ENCODE data around the gene IRF2. TPM values are rescaled to one million over a fixed set of nuclear protein-coding genes. Genes with fewer than 3 reads are reported as not detected.
"Not testable (repeated sequence)": the region's sequence is repeated elsewhere in the genome, so short reads cannot be mapped to it uniquely, and the experiment has no call there.

The IRF2 gene
- polyA plus RNA-seq, 1 donor, result 38.8 TPM

DNA sequence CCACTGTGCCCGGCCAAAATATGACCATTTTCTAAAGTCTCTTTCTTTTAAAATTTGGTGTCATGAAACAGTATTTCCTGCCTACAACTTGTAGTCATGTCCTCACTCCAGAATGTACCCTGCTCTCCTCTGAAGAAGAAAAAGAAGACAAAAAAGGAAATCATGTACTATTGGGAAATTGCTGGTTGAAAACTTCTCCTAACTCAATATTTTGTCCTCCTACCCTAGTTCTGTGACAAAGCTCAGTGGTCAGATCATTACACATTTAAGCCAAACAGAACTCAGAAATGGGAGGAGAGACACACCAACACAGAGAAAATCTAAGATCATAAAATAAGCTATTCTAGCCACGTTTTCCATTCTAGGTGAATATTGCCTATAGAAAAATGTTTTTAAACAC, 127.7 kb downstream of the IRF2 start:
- no CpG with 5 or more reads among the region's 2 CpGs for WGBS (ENCODE audit: insufficient coverage, low lambda C conversion rate)
- Histone ChIP-seq H3K27ac (ENCODE audit: low read length) (peak overlapping the region; percentile 99), H3K27me3 (ENCODE audit: control insufficient read depth, insufficient read depth, low read length) (no peaks in the 10 kb centered on the region), H3K36me3 (ENCODE audit: control insufficient read depth, insufficient read depth, low read length) (no peaks in the 10 kb centered on the region), H3K4me3 (ENCODE audit: low read length) (no peak overlapping the region), H3K9me3 (ENCODE audit: control insufficient read depth, low read depth, low read length) (no peaks in the 10 kb centered on the region), H3K4me1 (ENCODE audit: control insufficient read depth, insufficient read depth, low read length) (peaks cover 60% of the 10 kb centered on the region)
- DNase-seq, result no peak

DNA sequence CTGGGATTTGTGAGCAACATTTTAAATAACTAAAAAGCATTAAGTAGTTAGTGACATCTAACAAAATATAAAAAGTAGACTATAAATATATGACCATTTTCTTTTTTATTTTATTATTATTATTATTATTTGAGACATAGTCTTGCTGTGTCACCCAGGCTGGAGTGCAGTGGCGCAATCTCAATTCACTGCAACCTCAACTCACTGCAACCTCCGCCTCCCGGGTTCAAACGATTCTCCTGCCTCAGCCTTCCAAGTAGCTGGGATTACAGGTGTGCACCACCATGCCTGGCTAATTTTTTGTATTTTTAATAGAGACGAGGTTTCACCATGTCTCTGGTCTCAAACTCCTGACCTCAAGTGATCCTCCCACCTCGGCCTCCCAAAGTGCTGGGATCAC, 128.1 kb downstream of the IRF2 start:
- H3K4me3 ChIP-seq (ENCODE audit: low read length); H3K36me3 ChIP-seq (ENCODE audit: control insufficient read depth, insufficient read depth, low read length); H3K9me3 ChIP-seq (ENCODE audit: control insufficient read depth, low read depth, low read length); H3K27me3 ChIP-seq (ENCODE audit: control insufficient read depth, insufficient read depth, low read length); DNase-seq: not testable (repeated sequence)
- no CpG with 5 or more reads among the region's 6 CpGs for WGBS (ENCODE audit: insufficient coverage, low lambda C conversion rate)
- Histone ChIP-seq H3K27ac (ENCODE audit: low read length) (peak overlapping the region; percentile 99), H3K4me1 (ENCODE audit: control insufficient read depth, insufficient read depth, low read length) (peaks cover 60% of the 10 kb centered on the region)

DNA sequence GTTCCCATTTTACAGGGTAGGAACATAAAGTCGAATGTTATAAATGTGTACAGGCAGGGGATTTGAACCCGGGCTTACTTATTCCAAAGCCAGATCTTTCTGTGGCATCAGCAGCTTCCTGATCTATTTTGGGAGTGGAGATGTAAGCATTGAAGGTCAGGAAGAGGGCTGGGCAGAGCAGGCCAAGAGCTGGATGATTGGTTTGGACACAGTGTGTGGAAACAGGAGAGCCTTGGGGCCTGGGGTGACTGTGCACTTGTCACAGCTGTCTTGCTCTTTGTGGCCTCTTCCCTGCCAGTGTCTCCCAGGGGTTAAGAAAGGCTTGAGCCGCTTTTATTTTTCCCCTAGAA, 128.8 kb downstream of the IRF2 start:
- Histone ChIP-seq H3K36me3 (ENCODE audit: control insufficient read depth, insufficient read depth, low read length) (no peaks in the 10 kb centered on the region), H3K27me3 (ENCODE audit: control insufficient read depth, insufficient read depth, low read length) (no peaks in the 10 kb centered on the region), H3K4me3 (ENCODE audit: low read length) (no peak overlapping the region), H3K27ac (ENCODE audit: low read length) (peak overlapping the region; percentile 17), H3K9me3 (ENCODE audit: control insufficient read depth, low read depth, low read length) (no peaks in the 10 kb centered on the region), H3K4me1 (ENCODE audit: control insufficient read depth, insufficient read depth, low read length) (peaks cover 59% of the 10 kb centered on the region)
- DNase-seq, result peak in 1 of 2 donors; percentile 35
- no CpG with 5 or more reads among the region's 3 CpGs for WGBS (ENCODE audit: insufficient coverage, low lambda C conversion rate)

DNA sequence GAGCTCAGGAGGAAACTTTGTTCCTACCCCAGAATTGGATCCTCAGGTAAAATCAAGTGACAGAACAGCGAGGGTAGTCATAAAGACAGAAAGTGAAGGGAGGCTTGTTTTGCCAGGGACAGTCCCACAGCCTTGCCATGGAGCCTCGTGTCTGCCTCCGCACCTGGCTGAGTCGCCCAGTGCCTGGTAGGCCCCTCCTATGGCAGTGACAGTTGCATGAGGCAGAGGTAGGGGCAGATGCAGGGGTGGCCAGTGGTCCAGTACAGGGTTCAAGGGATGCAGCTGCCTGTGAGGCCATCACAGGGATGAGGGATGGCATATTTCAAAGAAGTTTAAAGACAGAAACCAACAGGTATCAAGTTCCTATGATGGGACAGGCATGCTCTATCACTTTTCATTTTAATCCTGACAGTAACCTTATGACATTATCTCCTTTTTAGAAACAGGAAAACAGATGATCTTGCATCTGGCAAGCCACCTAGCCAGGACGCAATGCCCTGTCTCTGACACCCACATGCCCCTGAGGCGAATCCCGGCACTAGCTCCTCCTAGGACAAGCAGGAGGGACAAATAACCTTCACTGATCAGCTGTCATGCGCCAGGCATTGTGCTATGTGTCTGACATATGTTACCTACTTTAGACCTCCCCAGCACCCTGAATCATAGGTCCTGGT, 129.3 kb downstream of the IRF2 start:
- no peaks in the 10 kb centered on the region for H3K36me3 ChIP-seq (ENCODE audit: control insufficient read depth, insufficient read depth, low read length)
- H3K9me3 ChIP-seq (ENCODE audit: control insufficient read depth, low read depth, low read length), result no peaks in the 10 kb centered on the region
- peaks cover 54% of the 10 kb centered on the region for H3K4me1 ChIP-seq (ENCODE audit: control insufficient read depth, insufficient read depth, low read length)
- DNase-seq, result no peak
- no peaks in the 10 kb centered on the region for H3K27me3 ChIP-seq (ENCODE audit: control insufficient read depth, insufficient read depth, low read length)
- H3K27ac ChIP-seq (ENCODE audit: low read length), result peak overlapping the region; percentile 17
- no CpG with 5 or more reads among the region's 8 CpGs for WGBS (ENCODE audit: insufficient coverage, low lambda C conversion rate)
- H3K4me3 ChIP-seq (ENCODE audit: low read length), result no peak overlapping the region

DNA sequence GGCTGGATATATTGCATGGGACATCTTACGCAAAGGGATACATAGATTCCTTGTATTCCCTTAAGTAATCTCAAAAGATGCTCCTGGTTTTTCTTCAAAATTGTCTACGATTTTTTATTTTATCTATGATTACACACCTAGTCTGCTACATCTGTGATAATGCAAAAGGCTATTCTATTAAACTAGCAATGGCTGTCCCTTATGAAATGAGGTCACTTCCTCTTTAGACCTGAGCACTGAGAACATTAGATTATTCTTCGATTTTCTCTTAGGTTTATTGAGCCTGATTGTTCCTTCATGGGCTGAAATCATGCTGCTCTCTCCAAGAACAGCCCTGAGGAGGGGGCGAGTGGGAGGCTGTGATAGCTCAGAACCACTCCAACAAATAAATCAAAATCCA, 129.9 kb downstream of the IRF2 start:
- no peak overlapping the region for H3K27ac ChIP-seq (ENCODE audit: low read length)
- H3K36me3 ChIP-seq (ENCODE audit: control insufficient read depth, insufficient read depth, low read length), result no peaks in the 10 kb centered on the region
- no peak overlapping the region for H3K4me3 ChIP-seq (ENCODE audit: low read length)
- no peaks in the 10 kb centered on the region for H3K9me3 ChIP-seq (ENCODE audit: control insufficient read depth, low read depth, low read length)
- peaks cover 48% of the 10 kb centered on the region for H3K4me1 ChIP-seq (ENCODE audit: control insufficient read depth, insufficient read depth, low read length)
- no peaks in the 10 kb centered on the region for H3K27me3 ChIP-seq (ENCODE audit: control insufficient read depth, insufficient read depth, low read length)
- DNase-seq, result no peak
- 100% methylated on average over 1 of the region's 4 CpGs for WGBS (ENCODE audit: insufficient coverage, low lambda C conversion rate)

DNA sequence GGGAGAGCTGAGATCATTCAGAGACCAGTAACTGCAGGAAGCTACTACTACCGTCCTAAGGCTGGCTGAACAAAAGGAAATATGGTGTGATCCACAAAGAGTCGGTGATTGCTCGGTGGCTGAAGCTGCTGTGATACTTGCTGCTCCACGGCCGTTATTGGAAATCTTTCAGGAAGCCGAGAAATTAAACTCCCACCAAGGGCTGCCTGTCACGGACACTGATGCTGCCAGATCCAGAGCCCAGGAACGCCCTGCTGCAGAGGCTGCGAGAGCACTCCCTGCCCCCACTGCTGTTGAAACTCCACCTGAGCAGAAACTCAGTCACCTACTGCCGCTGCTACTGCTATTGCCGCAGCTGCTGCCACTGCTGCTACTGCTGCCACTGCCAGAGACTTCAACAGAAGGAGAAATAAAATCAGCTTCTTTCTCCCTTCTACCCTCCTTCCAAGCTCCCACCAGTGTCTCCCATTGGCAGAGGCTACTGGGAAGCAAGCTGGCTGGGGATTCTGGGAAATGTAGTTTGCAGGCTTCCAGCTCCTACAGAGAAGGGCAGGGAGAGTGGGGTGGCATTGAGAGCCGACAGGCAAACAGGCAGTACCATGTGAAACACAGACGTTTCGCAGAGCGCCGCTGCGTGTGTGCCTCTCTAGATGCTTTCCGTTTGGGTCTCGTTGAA, 130.7 kb downstream of the IRF2 start:
- Histone ChIP-seq H3K27ac (ENCODE audit: low read length) (peak overlapping the region; percentile 90), H3K4me1 (ENCODE audit: control insufficient read depth, insufficient read depth, low read length) (peaks cover 43% of the 10 kb centered on the region), H3K4me3 (ENCODE audit: low read length) (peak overlapping the region; percentile 66), H3K27me3 (ENCODE audit: control insufficient read depth, insufficient read depth, low read length) (no peaks in the 10 kb centered on the region), H3K9me3 (ENCODE audit: control insufficient read depth, low read depth, low read length) (no peaks in the 10 kb centered on the region), H3K36me3 (ENCODE audit: control insufficient read depth, insufficient read depth, low read length) (no peaks in the 10 kb centered on the region)
- no CpG with 5 or more reads among the region's 19 CpGs for WGBS (ENCODE audit: insufficient coverage, low lambda C conversion rate)
- DNase-seq, result peak; percentile 78 to 90

DNA sequence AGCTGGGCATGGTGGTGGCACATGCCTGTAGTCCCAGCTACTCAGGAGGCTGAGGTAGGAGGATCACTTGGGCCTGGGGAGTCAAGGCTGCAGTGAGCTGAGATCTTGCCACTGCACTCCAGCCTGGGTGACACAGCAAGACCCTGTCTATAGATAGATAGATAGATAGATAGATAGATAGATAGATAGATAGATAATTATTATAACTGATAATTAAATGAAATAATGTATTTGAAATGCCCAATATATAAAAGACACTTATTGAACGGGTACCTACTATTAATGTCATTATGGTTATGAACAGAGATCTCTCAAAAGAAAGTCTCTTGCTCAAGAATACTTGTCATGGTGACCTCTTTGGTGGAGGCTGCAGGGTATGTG, 131.5 kb downstream of the IRF2 start:
- H3K4me3 ChIP-seq (ENCODE audit: low read length); DNase-seq; H3K9me3 ChIP-seq (ENCODE audit: control insufficient read depth, low read depth, low read length); H3K36me3 ChIP-seq (ENCODE audit: control insufficient read depth, insufficient read depth, low read length); H3K27me3 ChIP-seq (ENCODE audit: control insufficient read depth, insufficient read depth, low read length): not testable (repeated sequence)
- WGBS (ENCODE audit: insufficient coverage, low lambda C conversion rate), result no CpG with 5 or more reads among the region's 1 CpG
- Histone ChIP-seq H3K4me1 (ENCODE audit: control insufficient read depth, insufficient read depth, low read length) (peaks cover 37% of the 10 kb centered on the region), H3K27ac (ENCODE audit: low read length) (peak overlapping the region; percentile 90)

DNA sequence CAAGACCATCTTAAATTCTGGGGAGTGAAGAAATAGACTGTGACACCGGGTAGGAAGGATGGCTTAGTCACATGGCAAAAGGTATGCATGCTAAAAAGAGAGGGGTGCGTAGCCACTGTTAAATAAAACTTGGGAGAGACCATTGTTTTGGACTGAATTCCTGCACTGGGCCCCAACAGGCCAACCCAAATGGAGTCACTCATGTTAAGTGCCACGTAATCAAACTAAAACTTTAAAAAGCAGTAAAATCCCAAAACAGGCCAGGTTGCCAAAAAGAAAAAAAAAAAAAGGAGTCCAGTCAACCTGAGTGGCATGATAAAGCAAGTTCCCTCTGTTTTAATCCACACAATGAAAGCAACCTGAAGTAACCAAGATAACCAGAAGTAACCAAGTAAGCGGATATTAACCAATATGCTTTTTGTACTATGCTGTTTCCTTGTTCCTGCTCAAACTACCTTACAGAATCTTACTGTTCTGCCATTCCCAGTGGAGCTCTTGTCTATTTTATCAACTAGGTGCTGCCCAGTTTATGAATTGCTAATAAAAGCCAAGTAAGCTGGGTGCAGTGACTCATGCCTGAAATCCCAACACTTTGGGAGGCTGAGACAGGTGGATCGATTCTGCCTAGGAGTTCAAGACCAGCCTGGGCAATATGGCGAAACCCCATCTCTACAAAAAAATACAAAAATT, 132.0 kb downstream of the IRF2 start:
- 60% methylated on average over 1 of the region's 6 CpGs for WGBS (ENCODE audit: insufficient coverage, low lambda C conversion rate)
- Histone ChIP-seq H3K27me3 (ENCODE audit: control insufficient read depth, insufficient read depth, low read length) (no peaks in the 10 kb centered on the region), H3K27ac (ENCODE audit: low read length) (no peak overlapping the region), H3K4me3 (ENCODE audit: low read length) (no peak overlapping the region), H3K4me1 (ENCODE audit: control insufficient read depth, insufficient read depth, low read length) (peaks cover 31% of the 10 kb centered on the region), H3K9me3 (ENCODE audit: control insufficient read depth, low read depth, low read length) (peaks cover 4% of the 10 kb centered on the region), H3K36me3 (ENCODE audit: control insufficient read depth, insufficient read depth, low read length) (no peaks in the 10 kb centered on the region)
- DNase-seq, result no peak

DNA sequence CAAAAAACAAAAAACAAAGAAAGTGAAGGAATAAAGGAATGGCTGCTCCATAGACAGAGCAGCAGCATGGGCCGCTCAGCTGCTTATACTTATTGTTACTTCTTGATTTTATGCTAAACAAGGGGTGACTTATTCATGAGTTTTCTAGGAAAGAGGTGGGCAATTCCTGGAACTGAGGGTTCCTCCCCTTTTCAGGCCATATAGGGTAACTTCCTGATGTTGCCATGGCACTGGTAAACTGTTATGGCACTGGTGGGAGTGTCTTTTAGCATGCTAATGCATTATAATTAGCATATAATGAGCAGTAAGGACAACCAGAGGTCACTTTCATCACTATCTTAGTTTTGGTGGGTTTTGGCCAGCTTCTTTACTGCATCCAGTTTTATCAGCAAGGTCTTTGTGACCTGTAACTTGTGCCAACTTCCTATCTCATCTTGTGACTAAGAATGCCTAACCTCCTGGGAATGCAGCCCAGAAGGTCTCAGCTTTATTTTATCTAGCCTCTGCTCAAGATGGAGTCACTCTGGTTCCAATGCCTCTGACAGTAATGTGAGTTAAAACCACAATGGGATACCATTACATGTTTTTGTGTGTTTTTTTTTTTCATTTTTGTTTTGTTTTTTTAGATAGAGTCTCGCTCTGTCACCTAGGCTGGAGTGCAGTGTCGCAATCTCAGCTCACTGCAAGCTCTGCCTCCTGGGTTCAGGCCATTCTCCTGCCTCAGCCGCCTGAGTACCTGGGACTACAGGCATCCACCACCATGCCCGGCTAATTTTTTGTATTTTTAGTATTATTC, 134.8 kb downstream of the IRF2 start:
- not testable (repeated sequence) for H3K27ac ChIP-seq (ENCODE audit: low read length); H3K9me3 ChIP-seq (ENCODE audit: control insufficient read depth, low read depth, low read length); DNase-seq; H3K4me1 ChIP-seq (ENCODE audit: control insufficient read depth, insufficient read depth, low read length); H3K27me3 ChIP-seq (ENCODE audit: control insufficient read depth, insufficient read depth, low read length); H3K36me3 ChIP-seq (ENCODE audit: control insufficient read depth, insufficient read depth, low read length); H3K4me3 ChIP-seq (ENCODE audit: low read length)
- no CpG with 5 or more reads among the region's 5 CpGs for WGBS (ENCODE audit: insufficient coverage, low lambda C conversion rate)

DNA sequence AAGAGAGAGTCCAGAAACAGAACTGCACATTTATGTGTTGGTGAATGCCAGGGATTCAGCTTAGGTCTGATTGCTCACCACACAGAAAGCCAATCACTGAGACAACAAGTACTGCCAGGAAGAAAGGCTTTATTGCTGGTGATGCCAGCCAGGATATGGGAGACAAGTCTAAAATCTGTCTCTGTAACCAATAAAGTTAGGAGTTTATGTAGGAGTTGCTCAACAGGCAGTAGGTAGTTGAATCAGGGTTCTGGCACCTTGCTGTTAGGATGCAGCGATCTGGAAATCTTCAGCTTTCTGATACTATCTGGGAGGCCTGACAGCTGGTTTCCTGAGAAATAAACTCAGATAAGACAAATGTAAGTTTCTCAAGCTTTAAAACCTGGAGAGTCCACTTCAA, 136.4 kb downstream of the IRF2 start:
- H3K9me3 ChIP-seq (ENCODE audit: control insufficient read depth, low read depth, low read length), result peaks cover 4% of the 10 kb centered on the region
- no peaks in the 10 kb centered on the region for H3K36me3 ChIP-seq (ENCODE audit: control insufficient read depth, insufficient read depth, low read length)
- H3K4me3 ChIP-seq (ENCODE audit: low read length), result no peak overlapping the region
- no peaks in the 10 kb centered on the region for H3K27me3 ChIP-seq (ENCODE audit: control insufficient read depth, insufficient read depth, low read length)
- H3K4me1 ChIP-seq (ENCODE audit: control insufficient read depth, insufficient read depth, low read length), result no peaks in the 10 kb centered on the region
- no peak for DNase-seq
- no CpG with 5 or more reads among the region's 1 CpG for WGBS (ENCODE audit: insufficient coverage, low lambda C conversion rate)
- H3K27ac ChIP-seq (ENCODE audit: low read length), result no peak overlapping the region

Measured in large intestine (tissue), 3 donors.